NT2/D1 (cell line): ENCODE measurements around the gene C2orf78.

Source experiments
- DNase-seq: peaks from one replicate; pipeline ENCODE4 v3.0.0-alpha.2; 2011; ENCODE audit warnings: low read depth, low spot score
- H3K27me3 ChIP-seq: 2 replicates; pipeline ENCODE4 v1.6.0; 2011; ENCODE audit warnings: mild to moderate bottlenecking; ENCODE audit not compliant: insufficient read length, insufficient read depth
- H3K36me3 ChIP-seq: 2 replicates; pipeline ENCODE4 v1.6.1; 2011; ENCODE audit warnings: mild to moderate bottlenecking, low read length, mixed read lengths; ENCODE audit not compliant: insufficient read depth, insufficient read length
- H3K4me1 ChIP-seq: 2 replicates; pipeline ENCODE4 v1.5.1; 2011; ENCODE audit not compliant: insufficient read depth, insufficient read length
- H3K4me3 ChIP-seq: 2 replicates; pipeline ENCODE4 v1.5.1; 2011; ENCODE audit warnings: low read depth; ENCODE audit not compliant: insufficient read length
- H3K9ac ChIP-seq: 2 replicates; pipeline ENCODE4 v1.6.0; 2011; ENCODE audit warnings: low read depth; ENCODE audit not compliant: insufficient read length
- H3K9me3 ChIP-seq: 2 replicates; pipeline ENCODE4 v1.5.1; 2011; ENCODE audit warnings: mild to moderate bottlenecking, low read length; ENCODE audit not compliant: insufficient read depth
- SUZ12 ChIP-seq: IDR thresholded peaks from 2 replicates; pipeline ENCODE4 v1.6.1; 2011; ENCODE audit not compliant: insufficient read length, insufficient read depth; ENCODE audit errors: extremely low read depth
- YY1 ChIP-seq: IDR thresholded peaks from 2 replicates; pipeline ENCODE4 v1.6.1; 2011; ENCODE audit not compliant: insufficient read length, insufficient read depth
- ZNF274 ChIP-seq: IDR thresholded peaks from 2 replicates; pipeline ENCODE4 v1.6.1; 2011; ENCODE audit warnings: mild to moderate bottlenecking, low read depth, low read length

C2orf78 gene

DNA sequence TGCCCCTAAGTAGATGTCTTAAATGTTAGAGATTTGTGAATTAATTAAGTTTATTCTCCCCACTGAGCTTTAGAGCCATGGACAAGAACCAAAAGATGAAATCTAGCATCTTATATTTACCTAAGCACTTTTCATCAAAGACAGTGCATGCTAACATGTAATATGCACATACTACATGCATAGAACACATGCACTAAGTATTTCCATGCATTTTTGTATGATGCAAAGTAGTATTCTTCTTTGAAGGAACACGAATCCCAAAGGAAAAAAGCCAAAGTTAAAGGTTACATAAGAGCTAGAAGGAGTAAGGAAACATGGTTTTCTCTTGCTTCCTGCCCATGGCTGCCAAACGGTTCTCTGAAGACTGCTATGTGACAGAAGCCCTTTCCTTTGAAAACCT lies 60.1 kb downstream of the C2orf78 start:
- no peak overlapping the region for H3K9ac ChIP-seq
- H3K27me3 ChIP-seq, result no peaks in the 10 kb centered on the region
- no peak for DNase-seq
- peaks cover 36% of the 10 kb centered on the region for H3K36me3 ChIP-seq
- H3K4me1 ChIP-seq, result no peaks in the 10 kb centered on the region
- H3K4me3 ChIP-seq, result no peak overlapping the region
- no peak for TF ChIP-seq SUZ12
- no peak for TF ChIP-seq YY1
- TF ChIP-seq ZNF274, result no peak
- no peaks in the 10 kb centered on the region for H3K9me3 ChIP-seq

DNA sequence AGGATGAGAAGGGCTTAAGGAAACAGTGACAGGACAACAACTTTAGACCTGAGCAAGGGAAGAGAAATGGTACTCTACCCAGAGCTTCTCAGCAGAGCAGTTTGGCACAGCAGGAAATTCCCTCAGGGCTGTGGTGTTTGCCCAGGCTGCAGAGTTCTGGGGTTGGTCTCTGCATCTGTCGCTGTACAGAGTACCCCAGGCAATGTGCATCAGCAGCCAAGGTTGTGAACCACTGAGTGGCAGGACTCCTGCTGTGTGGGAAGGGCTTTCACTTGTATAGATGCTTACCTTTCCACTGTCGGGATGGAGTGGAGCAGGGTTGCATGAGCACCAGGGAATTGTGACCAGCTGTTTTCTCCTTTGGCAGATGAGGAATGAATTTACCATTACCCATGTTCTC lies 66.0 kb downstream of the C2orf78 start:
- Histone ChIP-seq H3K27me3 (no peaks in the 10 kb centered on the region), H3K36me3 (peaks cover 55% of the 10 kb centered on the region), H3K4me1 (no peaks in the 10 kb centered on the region), H3K9me3 (no peaks in the 10 kb centered on the region), H3K9ac (no peak overlapping the region), H3K4me3 (no peak overlapping the region)
- no peak for DNase-seq
- TF ChIP-seq ZNF274, result no peak
- no peak for TF ChIP-seq SUZ12
- TF ChIP-seq YY1, result no peak

DNA sequence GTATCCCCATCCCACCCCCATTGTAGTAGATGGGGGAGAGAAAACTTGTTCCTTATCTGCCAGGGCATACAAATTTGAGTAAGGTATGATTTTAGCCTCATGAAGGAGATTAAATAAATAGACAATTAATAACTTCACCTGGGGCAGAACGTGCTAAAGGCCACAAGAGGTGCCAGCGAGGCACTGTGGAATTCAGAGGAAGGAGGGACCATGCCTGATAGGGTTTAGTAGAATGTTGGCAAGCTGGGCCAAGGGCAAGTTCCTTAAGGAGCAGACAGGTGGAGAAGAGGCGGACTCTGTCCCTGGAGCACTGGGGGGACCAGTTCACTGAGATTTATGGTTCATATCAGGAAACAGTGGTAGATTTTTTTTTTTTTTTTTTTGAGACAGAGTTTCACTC lies 67.3 kb downstream of the C2orf78 start:
- H3K9me3 ChIP-seq, result no peaks in the 10 kb centered on the region
- peaks cover 54% of the 10 kb centered on the region for H3K36me3 ChIP-seq
- no peaks in the 10 kb centered on the region for H3K27me3 ChIP-seq
- H3K4me3 ChIP-seq, result no peak overlapping the region
- DNase-seq, result no peak
- no peak overlapping the region for H3K9ac ChIP-seq
- no peaks in the 10 kb centered on the region for H3K4me1 ChIP-seq
- TF ChIP-seq SUZ12 (no peak), YY1 (no peak), ZNF274 (no peak)

DNA sequence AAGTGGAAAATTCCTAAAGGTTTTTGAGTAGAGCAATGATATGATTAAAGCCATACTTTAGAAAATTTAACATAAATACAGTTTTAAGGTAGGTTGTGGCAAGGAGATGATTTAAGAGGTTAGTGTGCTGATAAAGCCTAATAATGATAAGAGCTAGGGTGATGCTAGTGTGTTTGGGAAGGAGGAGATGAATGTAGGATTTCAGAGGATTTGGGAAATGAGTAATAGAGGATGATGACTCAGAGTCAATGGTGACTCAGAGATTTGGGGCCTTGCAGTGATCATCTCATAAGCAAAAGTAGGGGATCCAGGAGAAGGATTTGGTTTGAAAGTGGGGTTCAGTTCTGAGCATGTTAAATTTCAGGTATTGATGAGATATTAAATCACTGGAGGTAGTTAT lies 68.0 kb downstream of the C2orf78 start:
- Histone ChIP-seq H3K27me3 (no peaks in the 10 kb centered on the region), H3K36me3 (peaks cover 56% of the 10 kb centered on the region), H3K9ac (no peak overlapping the region), H3K4me3 (no peak overlapping the region), H3K4me1 (no peaks in the 10 kb centered on the region), H3K9me3 (no peaks in the 10 kb centered on the region)
- DNase-seq, result no peak
- no peak for TF ChIP-seq ZNF274
- TF ChIP-seq YY1, result no peak
- TF ChIP-seq SUZ12, result no peak

DNA sequence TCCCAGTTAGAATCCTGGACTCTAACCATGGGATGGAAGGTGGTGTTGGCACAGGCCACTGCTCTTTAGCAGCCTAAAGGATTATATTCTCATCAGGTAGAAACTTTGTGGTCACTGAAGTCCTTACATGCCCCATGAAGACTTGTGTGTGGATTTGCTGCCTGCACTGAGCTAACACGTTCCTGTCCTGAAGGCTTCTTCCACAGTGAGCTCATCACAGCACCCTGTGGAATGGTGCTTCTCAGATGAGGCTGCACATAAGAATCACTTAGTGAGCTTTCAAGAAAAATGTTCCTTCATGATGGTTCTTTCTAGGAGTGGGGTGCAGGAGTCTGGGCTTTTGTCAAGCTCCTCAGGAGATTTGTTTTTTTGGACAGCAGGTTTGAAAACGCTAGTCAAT lies 71.5 kb downstream of the C2orf78 start:
- Histone ChIP-seq H3K27me3 (no peaks in the 10 kb centered on the region), H3K36me3 (peaks cover 55% of the 10 kb centered on the region), H3K9me3 (no peaks in the 10 kb centered on the region), H3K4me1 (no peaks in the 10 kb centered on the region), H3K9ac (no peak overlapping the region), H3K4me3 (no peak overlapping the region)
- TF ChIP-seq YY1 (no peak), ZNF274 (no peak), SUZ12 (no peak)
- DNase-seq, result no peak

DNA sequence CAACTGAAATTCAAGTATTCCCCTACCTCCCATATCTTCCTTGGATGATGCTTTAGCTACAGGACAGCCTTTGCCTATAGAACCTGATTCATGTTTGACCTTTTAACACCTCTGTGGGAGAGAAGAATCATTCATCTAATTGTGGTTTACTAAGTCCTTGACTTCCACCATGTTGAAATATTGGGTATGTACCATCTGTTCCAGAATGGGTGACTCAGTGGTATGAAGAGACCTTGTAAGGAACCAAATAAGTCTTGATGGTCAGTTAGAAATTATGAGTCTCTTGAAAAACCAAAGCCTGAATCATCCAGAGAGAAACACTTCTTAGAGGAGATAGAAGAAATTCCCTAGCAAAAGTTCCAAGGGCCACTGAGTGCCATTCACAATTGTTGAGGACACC lies 72.2 kb downstream of the C2orf78 start:
- Histone ChIP-seq H3K27me3 (no peaks in the 10 kb centered on the region), H3K9me3 (no peaks in the 10 kb centered on the region), H3K9ac (no peak overlapping the region), H3K4me3 (no peak overlapping the region), H3K4me1 (no peaks in the 10 kb centered on the region), H3K36me3 (peaks cover 59% of the 10 kb centered on the region)
- no peak for DNase-seq
- TF ChIP-seq ZNF274 (no peak), YY1 (no peak), SUZ12 (no peak)

DNA sequence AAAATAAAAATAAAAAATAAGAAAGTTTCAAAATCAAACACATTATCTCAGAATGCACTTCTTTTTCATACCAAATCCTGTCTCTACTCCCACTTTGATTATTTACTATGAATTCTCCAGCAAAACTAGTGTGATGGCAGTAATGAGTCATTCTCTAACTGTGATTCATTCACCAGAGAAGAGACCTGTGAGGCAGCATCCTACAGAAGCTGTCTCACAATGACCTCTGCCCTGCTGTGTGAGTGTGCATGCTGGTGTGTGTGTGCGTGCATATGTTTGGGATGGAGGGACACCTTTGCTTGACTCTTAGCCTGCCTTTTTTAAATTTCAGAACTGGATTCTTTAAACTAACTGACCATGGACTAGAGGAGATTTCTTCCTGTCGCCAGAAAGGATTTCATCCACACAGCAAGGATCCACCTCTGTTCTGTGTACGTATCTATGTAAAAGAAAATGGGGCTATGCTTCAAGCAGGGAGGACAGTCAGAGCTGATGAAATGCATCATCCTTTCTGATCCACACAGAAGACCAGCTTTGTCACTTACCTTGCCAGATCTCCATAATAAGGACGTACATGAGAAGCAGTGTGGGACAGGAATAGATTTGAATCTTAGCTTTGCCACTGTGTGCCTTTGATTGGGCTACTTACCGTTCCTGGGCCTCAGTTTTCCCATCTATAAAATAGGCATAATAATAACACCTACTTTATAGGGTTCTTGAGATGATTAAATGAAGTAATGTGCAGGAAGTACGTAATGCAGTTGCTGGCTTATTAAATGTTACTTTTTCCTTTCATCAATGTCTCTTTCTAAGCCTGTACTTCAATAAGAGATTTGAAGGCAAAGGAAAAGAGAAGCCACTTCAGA lies 76.0 kb downstream of the C2orf78 start:
- H3K4me1 ChIP-seq, result no peaks in the 10 kb centered on the region
- H3K4me3 ChIP-seq, result no peak overlapping the region
- no peak for DNase-seq
- no peaks in the 10 kb centered on the region for H3K27me3 ChIP-seq
- TF ChIP-seq ZNF274, result no peak
- no peak for TF ChIP-seq SUZ12
- no peak for TF ChIP-seq YY1
- H3K36me3 ChIP-seq, result peaks cover 65% of the 10 kb centered on the region
- H3K9ac ChIP-seq, result no peak overlapping the region
- H3K9me3 ChIP-seq, result no peaks in the 10 kb centered on the region

DNA sequence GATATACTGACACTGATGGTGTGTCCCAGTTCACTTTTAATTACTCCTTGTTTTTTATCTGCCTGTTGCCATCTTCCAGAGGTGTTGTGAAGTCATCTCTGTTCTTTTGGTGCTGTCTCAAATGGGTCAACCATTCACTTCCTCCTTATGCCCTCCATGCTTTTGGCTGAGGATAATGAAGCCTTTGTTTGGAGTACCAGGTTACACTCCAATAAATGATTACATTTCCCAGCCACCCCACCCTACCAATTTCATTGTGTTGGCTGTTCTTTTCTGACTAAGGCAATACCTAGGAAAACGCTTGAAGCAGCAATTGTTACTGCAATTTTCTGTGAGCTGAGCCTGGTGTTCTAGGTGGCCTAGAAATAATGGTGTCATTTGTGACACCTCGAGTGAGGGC lies 79.0 kb downstream of the C2orf78 start:
- no peaks in the 10 kb centered on the region for H3K4me1 ChIP-seq
- no peaks in the 10 kb centered on the region for H3K27me3 ChIP-seq
- no peak overlapping the region for H3K4me3 ChIP-seq
- no peaks in the 10 kb centered on the region for H3K9me3 ChIP-seq
- TF ChIP-seq SUZ12 (no peak), ZNF274 (no peak), YY1 (no peak)
- H3K9ac ChIP-seq, result no peak overlapping the region
- H3K36me3 ChIP-seq, result peaks cover 62% of the 10 kb centered on the region
- no peak for DNase-seq
